Measurements from ENCODE around the gene APPL2.

GRCh38 chr12:105189293-105189692 lies 46.7 kb downstream of the APPL2 start:
- no peak for TF ChIP-seq ZNF513 (CRISPR knock-in tag; conservative IDR thresholded peaks at IDR 0.05)
- TF ChIP-seq GATAD2A (CRISPR knock-in tag; IDR thresholded peaks at IDR 0.05), result no peak
- no peak for TF ChIP-seq CTCF (CRISPR knock-in tag; IDR thresholded peaks at IDR 0.05)
- no peak for TF ChIP-seq ARNTL (CRISPR knock-in tag; IDR thresholded peaks at IDR 0.05)
- no peak for TF ChIP-seq NBN (conservative IDR thresholded peaks at IDR 0.05)
- TF ChIP-seq MNT (IDR thresholded peaks at IDR 0.05), result no peak
- TF ChIP-seq JUND (CRISPR knock-in tag; IDR thresholded peaks at IDR 0.05), result no peak
- TF ChIP-seq MYNN (CRISPR knock-in tag; IDR thresholded peaks at IDR 0.05; ENCODE audit: low read depth), result no peak
- no peak for TF ChIP-seq TCF7 (IDR thresholded peaks at IDR 0.05; ENCODE audit: low read depth)
- TF ChIP-seq GABPA (IDR thresholded peaks at IDR 0.05; ENCODE audit: low read depth, low read length), result no peak
- no peak for TF ChIP-seq GABPA (CRISPR knock-in tag; IDR thresholded peaks at IDR 0.05; ENCODE audit: low read depth)
- TF ChIP-seq ELK4 (CRISPR knock-in tag; IDR thresholded peaks at IDR 0.05; ENCODE audit: borderline replicate concordance), result no peak
- no peak for TF ChIP-seq ZNF253 (CRISPR knock-in tag; IDR thresholded peaks at IDR 0.05; ENCODE audit: borderline replicate concordance)
- no peak for TF ChIP-seq ZNF570 (CRISPR knock-in tag; IDR thresholded peaks at IDR 0.05; ENCODE audit: borderline replicate concordance)
